GM11168 (cell line): ENCODE results near the gene CTR9.

Experiments used
- in situ Hi-C: fragments of 300-500 bp; cut with MboI; formaldehyde crosslinking; loops from one replicate; pipeline ENCODE4 v1.12.0; 2022; ENCODE audit warnings: low sequenced_read_pairs; ENCODE audit not compliant: unreplicated experiment

Gene CTR9

DNA sequence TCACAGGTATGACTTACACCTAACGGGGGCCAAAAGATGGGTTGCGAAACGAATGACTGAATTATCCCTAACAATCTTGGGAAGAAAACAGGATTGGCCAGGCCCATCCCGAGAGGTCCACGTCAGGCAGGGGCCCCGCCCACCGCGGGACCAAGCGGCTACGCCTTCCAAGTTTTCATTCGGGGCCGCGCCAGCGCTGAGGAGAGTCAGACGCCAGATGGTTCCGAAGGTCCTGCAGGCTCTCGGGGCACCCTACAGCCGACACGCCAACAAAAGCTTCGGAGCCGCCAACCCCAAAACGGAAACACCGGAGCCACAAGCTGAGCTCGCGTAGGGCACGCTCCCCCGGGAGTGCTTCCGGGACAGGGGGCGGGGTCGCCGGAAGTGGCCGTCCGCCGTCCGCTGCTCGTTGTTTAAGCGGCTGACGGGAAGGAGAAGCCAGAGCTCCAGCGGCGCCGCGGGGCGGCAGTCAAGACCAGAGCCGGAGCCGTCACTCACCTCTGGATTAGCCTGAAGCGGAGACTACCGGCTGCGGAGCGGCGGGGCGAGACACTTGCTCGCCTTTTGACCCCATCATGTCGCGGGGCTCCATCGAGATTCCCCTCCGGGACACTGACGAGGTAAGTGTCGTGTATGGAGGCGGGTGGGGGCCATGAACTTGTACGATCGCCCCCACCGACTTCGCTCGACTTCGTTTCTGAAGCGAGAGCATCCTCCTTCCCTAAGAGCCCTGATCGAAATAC is at the start of gene CTR9:
CTR9 (plus strand) TSS at position 409 of the 743 bp plus-strand sequence; CDS start at position 576, 167 bp downstream.
- in situ Hi-C loops = no loop called here

DNA sequence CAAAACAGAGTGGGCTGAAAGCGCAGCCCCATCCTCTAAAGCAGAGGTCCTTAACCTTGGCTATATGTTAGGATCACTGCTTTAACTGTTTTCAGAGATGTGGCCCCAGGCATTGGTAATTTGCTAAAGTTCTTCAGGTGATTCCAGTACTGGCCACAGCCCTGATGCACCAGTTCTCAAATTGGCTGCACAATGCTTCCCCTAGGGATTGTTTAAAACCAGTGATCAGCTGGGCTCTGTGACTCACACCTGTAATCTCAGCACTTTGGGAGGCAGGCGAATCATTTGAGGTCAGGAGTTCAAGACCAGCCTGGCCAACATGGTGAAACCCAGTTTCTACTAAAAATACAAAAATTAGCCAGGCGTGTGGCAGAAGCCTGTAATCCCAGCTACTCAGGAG is 49.1 kb upstream of the CTR9 start:
- in situ Hi-C loops = no loop called here

DNA sequence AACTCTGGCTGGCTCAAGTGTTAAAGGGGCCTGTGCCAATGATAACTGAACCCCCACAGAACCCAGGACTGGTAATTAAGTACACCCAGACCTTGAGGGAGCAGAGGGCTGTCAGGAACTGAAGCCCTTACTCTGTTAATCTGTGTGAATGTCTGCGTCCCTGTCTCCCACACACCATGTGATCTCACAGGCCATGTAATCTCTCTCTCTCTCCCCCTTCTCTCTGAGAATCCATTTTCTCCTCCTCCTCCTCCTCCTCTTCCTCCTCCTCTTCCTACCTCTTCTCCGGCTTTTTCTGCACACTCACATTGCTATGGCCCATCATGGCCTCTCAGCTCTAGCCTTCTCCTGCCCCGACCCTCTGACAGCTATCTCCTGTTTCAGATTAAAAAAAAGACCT is 42.9 kb upstream of the CTR9 start:
- in situ Hi-C loops = no loop called here

DNA sequence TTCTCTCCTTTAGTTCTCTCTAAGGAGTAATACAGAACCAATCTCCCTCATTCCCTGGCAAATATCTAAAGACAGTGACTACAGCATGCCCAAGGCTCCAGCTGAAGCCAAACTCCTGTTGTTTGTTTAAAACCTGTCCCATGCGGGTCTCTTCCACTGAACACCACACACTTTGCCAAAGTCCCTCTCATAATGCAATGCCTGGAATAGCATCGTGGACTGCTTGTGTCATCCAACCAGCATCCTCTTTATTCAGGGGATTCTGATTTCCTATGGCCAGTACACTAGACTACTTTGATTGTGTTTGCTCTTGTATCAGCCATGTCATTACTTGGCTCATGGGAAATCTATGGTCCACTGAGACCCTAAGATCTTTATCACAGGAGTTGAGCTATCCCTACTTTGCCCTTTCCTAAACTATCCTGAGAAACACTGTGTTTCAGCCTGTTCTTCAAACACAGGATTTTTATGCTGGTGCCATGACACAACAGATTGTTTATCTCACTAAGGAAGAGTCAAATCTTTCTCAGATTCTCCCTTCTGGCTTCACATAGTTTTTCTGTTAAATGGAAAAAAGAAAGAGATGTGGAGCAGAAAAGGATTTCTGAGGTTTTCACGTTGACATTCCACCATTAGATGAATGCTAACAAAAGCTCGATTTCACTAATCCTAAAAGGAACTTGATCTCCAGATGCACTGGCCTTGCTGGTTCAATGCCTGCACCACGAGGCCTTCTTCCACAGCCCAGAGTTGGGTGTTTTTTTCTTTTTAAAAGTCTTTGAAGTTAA is 41.6 kb upstream of the CTR9 start:
- in situ Hi-C loops = no loop called here

DNA sequence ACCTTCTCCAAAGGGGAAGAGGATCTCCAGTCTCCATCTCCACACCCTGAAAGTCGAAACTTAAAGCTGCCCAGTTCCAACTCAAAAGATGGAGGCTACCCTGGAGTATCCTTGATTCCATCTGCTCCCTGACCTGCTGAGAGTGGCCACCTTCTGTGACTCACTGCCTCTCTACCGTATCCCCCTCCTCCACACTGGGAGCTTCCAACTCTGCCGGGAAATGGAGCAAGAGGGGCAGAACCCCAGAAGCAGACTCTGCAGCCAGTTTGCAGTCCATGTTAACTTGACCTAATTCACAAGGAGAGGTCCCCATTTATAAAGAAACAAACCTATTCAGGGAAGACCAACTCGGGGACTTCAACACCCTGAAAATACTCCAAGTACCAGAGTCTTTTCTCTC is 35.5 kb upstream of the CTR9 start:
- in situ Hi-C loops = no loop called here

DNA sequence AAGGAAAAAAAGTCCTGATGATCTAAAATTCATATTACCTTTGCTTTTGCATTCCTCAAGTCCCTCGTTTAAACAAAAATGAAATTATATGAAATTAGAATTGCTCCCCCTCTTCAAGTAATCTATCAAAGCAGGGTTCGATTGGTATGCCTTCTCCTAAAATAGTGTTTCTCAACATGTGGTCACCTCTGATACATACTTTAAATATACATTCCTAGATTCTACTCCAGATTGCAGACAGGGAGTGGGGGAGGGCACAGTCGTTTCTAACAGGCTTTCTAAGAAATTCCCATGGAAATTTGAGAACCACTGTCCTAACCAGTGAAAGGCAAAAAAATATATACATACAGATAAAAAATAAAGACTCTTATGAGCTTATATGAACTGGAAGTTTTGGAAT is 34.9 kb upstream of the CTR9 start:
- in situ Hi-C loops = no loop called here

DNA sequence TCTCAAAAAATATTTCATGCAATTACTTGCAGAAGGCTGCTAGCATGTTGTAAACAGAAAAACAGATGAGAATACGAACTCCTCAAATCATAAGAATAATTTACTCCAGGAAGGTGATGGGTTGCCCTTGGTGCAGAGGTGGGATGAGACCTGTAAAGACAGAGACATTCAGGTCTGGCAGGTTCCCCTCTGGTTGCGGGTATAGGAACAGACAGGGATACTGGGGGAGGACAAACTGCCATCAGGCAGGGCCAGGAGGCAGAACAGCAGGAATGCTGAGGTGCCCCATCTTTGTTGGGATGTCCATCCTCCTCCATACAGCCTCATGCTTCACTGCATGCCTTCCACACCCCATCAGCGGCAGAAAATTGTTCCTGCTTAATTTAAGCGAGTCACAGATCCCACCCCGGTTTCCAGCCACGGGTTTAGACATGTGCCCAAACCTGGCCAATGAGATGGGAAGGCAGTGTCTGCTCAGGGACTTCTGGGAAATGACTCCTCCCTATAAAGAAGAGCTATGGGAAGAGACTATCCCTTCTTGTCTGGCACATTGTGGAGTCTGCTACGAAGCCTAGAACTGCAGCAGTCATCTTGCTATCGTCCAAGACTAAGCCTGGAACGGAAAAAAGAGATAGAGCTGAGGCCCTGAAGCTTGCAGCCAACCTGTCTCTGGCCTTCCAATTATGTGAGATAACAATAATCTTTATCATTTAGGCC is 34.3 kb upstream of the CTR9 start:
- in situ Hi-C loops = no loop called here

DNA sequence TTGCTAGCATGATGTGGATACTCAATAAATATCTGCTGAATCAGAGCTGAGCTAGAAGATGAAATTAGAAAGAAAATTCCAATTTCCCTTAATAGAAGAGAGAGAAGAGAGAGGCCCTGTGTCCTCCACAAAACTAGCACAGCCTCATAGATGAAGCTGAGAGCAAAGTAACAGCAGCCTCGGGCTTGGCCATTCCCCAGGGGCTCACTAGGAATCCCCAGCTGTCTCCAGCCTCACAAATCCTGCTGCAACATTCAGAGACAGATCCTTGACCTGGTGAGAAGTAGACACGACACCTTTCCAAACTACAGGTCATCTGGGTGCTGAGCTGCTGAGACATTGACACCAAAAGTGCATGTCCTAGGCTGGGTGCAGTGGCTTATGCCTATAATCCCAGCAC is 31.4 kb upstream of the CTR9 start:
- in situ Hi-C loops = no loop called here

DNA sequence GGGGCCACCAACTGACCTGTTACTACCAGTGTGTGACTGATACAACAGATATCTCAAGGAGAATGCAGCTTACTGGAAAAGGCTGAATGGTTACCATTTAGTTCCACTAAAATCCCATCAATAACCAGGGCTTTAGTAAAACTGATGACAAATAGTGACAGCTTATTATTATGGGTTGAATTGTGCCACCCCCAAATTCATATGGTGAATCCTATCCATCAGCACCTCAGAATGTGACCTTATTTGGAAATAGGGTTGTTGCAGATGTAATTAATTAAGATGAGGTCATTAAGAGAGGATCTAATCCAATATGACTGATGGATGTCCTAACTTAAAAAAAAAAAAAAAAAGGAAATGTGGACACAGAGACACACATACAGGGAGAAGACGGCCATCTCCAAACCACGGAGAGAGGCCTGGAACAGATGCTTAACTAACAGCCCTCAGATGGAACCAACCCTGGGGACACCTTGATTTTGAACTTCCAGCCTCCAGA is 30.1 kb upstream of the CTR9 start:
- in situ Hi-C loops = no loop called here

DNA sequence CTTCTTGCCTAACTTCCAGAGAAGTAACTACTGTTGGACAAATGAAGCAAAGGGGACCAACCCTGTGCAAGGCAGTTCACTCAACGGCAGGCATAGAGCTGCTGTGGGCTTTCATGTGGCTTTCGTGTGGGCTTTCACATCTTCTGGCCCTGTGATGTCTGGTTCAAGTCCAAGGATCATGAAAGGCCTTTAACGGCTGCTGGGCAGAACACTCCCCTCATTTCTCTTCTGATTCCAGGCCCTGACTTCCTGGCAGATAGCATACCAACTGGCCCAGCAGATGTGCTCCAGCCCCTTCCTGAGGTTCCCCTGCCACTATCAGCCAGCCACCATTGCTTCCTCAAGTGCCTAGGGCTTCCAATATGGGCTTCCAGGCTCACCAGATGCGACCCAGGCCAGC is 28.7 kb upstream of the CTR9 start:
- in situ Hi-C loops = no loop called here

DNA sequence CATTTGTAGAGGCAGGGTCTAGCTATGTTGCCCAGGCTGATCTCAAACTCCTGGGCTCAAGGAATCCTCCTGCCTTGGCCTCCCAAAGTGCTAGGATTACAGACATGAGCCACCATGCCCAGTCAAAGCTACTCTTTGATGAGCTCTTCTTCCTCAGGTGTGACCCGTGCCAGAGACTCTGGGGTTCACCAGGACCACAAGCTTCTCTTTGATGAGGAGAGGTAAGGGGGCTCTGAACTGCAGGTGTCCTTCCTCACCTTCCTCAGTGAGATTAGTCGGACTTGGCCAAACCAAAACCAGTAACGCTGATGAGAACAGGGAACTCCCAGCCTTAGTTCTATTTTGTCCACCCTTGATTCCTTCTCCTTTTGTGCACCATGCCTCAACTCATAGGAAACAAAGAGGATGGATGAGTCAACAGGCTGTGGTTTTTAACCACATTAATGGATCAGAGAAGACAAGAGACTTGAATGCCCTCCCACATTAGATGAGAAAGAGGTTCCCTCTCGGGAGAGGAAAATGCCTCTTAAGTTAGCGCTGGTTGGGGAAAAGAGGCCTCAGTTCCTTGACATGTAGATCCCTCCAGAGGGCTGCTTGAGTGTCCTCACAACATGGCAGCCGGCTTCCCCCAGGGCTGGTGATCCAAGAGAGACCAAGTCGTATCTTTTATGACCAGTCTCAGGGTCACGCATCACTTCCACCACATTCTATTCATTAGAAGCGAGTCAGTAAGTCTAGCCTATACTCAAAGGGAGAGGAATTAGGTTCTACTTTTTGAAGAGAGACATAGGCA is 25.7 kb upstream of the CTR9 start:
- in situ Hi-C loops = no loop called here

DNA sequence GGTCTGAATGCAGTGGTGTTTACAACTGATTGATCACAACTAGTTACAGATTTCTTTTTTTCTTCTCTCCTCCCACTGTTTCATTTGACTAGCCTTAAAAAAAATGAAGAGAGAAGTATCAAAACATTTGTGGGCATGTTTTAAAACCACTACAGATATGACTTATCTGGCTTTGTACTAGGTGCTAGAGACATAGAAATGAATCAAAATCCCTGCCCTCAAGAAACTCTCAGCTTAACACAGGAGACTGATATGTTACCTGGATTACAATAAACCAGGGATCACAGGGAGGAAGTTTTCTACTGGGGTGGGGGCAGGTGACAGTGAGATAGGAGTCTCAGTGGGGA is 25.2 kb upstream of the CTR9 start:
- in situ Hi-C loops = no loop called here

DNA sequence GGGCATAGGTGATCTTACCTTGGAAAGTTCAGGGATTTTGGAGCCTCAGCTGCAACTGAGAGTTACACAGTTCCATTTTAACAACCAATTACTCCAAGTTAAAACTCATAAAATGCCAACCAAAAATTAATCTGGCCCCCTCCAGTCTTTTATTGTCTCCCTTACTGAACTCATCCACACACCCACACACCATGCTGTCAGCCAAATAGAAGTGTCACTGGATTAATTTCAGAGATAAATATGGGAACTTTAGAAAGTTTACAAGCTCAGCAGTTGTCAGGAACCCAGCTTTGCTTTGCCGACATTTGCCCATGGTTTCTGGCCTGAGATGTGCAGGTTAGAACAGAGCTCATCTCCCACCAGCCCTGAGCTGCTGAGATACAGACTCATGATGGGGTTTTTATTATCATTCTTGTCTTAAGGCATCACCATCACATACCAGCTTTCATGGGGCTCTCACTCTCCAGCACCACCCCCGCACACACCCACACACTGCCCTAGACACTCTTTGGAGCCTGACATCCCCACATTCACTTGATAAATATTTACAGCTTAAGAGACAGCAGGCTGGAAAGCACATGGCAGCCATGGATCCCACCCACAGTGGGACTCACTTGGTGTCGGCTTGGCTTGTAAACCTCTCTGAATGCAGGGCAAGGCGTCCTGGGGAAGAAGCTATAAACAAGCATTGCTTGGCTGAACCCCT is 23.7 kb upstream of the CTR9 start:
- in situ Hi-C loops = no loop called here

DNA sequence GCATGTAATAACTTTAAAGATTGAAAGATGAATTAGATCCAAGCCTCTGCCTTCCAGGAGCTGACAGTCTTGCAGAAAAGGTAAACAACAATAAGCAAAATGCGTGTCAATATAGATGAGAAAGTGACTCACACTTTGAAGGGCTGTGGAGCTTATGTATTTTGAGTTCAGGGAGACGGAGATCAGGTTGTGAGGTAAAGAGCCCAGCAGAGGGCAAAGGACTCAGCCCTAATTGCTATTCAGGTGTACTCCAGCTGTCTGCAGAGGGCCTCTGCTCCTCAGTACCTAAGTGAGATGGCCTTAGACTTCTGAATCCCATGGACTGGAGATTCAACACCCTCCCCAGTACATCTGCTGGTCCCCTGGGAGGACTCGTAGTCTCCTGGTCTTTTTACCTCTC is 22.9 kb upstream of the CTR9 start:
- in situ Hi-C loops = no loop called here

DNA sequence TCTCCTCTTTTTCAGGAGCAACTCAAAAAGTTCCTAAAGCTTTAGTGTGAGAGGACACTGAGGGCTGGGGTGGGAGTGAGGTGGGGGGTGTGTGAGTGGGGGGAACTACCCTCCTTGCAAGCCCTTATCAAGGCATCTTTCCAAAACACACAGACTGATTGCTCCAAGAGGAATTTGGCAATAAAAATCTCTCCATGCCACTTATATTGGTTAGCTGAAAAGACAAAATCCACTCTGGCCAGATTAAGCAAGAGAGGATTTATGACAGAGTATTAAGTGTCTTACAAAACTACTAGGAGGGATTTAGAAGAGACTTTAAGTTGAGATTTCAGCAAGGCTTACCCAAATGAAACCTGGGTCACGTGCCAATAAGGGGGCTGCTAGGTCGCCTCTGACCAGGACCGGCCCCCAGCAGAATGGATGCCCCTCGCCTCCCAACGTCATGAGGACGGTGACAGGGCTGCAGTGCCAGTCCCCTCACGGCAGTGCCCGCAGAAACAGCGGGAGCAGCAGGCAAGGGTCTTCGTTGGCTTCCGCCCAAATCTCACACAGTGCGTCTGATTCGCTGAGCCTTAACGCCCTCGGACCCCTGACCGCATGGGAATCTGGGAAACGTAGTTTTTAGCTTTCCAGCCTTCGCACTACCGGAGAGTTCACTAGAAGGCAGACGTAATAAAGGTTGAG is 22.1 kb upstream of the CTR9 start:
- in situ Hi-C loops = no loop called here

DNA sequence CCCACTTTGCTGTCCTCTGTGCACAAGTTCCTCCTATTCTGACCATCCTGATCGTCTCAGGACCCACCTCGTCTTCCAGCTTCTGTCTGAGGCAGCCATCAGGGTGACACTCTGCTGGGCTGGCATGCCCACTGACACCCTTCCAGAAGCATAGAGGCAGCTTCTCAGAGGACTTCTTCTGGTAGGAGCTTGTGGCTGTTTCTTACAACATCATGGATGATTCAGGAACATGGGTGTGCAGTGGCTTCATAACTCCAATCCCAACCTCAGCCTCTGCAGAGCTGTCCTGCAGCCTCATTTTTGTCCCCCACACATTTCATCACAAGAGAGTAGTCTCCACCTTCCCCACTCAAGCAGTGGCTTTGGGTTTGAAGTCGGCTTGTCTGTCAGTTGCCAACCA is 20.9 kb upstream of the CTR9 start:
- in situ Hi-C loops = loop anchor here (10.0 kb wide), 1 partner anchor 205 kb away; no protein-coding TSS in a partner anchor

DNA sequence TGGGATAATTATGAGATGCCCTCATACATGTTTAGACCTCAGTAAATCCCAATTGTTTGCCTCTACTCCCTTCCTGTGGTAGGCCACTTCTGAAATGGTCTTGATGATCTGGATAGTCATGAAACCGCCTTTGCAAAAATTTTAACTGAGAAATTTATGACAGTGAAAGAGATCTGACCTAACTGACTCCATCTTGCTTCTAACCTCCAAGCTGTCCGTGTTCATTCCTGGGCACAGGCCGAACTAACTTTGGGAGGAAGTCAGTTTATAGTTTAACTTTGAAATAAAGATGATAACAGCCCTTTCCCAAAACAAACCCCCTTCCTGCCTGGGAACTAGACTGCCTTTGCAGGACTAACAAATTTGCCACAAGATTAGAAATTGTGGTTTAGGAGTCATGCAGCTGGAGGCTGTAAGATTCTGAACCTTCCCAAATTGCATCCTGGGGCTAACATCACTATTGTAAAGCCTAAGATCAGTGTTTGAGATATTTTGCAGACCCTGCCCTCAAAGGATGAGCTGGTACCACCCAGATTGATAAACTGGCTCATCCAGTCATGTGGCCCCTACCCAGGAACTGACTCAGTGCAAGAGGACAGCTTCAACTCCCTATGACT is 19.9 kb upstream of the CTR9 start:
- in situ Hi-C loops = loop anchor here (10.0 kb wide), 1 partner anchor 206 kb away; no protein-coding TSS in a partner anchor
